GM19372 (cell line): ENCODE results near the gene PIN1.
"Not testable (repeated sequence)": the region's sequence is repeated elsewhere in the genome, so short reads cannot be mapped to it uniquely, and the experiment has no call there.

Source experiments
- ATAC-seq: cut with Tn5 transposase; IDR thresholded peaks from one replicate; pipeline ENCODE4 v1.9.1; 2021; ENCODE audit warnings: mild to moderate bottlenecking, low read depth, moderate library complexity; ENCODE audit not compliant: unreplicated experiment

PIN1 gene

DNA sequence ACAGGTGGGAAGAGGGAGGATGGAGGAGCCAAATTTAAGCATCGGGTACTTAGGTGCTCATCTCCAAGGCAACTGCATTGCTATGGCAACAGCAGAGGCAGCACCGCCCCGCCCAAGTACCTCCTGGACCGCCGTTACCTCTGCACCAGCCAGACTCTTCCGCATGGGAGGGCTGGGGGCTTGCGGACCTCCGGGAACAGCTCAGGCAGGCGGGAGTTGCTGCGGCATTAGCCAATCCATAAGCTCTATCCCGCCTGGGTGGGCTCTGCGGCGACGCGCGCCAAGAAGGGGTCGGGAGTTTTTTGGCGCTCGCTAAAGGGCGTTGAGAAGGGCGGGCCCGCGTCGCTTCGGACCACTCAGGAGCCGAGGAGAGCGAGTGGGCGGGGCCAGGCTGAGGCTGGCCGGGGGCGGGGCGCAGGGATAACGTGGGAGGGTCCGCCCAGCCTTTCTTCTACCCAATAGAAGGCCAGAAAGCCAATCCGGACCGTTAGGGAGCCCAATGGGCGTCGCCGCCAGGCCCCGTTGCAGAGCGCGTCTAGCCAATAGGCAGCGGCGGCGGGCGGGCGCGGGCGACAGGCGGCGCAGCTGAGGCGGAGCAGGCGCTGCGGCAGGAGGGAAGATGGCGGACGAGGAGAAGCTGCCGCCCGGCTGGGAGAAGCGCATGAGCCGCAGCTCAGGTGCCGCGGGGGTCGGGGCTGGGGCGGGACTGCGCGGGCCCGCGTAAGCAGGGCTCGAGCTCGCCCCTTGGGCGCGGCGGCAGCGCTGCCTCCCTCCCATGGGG lies at the start of gene PIN1:
Gene PIN1 (plus strand): TSS at position 593 of the 781 bp plus-strand sequence. CDS start 27 bp downstream, at position 620.
- ATAC-seq, result peak; percentile 97

DNA sequence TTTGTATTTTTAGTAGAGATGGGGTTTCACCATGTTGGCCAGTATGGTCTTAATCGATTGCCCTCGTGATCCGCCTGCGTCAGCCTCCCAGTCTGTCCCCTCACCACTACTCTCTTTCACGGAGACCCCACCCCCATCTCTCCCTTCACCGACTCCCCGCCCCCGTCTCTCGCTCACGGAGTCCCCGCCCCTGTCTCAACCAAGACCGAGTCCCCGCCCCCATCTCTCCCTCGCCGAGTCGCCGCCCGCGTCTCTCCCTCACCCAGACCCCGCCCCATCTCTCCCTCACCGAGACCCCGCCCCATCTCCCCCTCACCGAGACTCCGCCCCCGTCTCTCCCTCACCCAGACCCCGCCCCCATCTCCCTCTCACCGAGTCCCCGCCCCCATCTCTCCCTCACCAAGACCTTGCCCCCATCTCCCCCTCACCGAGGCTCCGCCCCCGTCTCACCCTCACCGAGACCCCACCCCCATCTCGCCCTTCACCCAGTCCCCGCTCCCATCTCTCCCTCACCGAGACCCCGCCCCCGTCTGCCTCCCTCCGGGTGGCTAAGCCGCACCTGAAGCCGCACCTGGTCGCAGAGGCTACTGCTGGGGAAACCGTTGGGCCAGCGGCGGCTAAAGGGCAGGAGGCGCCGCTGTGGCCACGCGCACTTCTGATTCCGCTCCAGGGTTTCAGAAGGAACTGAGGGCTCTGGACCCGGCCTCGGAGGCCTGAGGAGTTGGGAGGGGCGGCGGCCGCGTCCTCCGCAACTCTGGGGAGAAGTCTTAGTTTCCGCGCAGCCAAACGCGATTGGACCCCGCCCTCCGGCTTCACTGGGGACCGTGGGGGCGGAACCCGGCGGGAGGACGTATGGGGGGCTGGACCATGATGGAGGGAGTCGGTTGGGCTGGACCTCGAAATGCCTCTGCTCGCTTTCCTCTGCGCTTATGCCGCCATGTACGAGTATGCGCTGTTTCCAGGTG lies 49.5 kb upstream of the PIN1 start:
- peak; percentile 68 for ATAC-seq

DNA sequence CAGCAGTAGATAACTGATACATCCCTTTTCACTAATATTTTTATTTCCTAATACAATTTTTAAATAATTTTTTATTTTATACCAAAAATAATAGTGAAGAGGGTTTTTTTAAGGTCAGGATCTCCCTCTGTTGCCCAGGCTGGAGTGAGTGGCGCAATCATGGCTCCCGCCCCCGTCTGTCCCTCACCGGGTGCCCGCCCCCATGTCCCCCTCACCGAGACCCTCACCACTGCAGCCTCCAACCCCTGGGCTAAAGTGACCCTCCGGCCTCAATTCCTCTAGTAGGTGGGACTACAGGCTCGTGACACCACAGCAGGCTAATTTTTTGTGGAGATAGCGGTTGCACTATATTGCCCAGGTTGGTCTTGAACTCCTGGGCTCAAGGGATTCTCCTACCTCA lies 48.8 kb upstream of the PIN1 start:
- ATAC-seq, result no peak

DNA sequence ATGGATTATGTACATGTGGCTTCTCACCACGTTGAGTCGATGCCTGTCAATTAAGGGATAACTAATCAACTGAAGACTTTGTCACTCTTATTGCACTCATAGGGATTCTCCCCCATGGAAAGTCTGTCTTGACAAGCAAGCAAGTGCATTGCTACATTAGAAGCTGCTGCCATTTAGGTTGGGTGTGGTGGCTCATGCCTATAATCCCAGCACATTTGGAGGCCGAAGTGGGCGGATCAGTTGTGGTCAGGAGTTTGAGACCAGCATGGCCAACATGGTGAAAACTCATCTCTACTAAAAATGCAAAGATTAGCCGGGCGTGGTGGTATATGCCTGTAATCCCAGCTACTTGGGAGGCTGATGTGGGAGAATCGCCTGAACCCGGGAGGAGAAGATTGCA lies 48.3 kb upstream of the PIN1 start:
- ATAC-seq, result no peak

DNA sequence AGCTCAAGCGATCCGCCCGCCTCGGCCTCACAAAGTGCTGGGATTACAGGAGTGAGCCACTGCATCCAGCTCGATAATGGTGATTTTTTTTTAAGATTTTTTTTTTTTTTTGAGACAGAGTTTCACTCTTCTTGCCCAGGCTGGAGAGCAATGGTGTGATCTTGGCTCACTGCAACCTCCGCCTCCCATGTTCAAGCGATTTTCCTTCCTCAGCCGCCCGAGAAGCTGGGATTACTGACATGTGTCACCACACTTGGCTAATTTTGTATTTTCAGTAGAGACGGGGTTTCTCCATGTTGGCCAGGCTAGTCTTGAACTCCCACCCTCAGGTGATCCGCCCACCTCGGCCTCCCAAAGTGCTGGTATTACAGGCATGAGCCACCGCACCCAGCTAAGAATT lies 46.5 kb upstream of the PIN1 start:
- ATAC-seq, result not testable (repeated sequence)

DNA sequence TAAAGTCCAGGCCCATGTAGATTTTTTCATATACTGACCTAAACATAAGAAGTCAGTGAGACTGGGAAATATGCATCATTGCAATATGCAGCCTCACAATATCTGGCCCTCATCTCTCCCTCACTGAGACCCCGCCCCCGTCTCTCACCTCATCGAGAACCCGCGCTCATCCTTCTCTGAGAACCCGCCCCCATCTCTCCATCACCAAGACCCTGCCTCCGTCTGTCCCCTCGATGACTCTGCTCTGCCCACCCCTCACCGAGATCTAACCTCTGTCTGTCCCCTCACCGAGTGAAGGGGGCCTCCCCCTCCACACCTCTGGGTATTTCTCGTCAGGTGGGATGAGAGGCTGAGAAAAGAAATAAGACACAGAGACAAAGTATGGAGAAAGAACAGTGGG lies 46.1 kb upstream of the PIN1 start:
- no peak for ATAC-seq

DNA sequence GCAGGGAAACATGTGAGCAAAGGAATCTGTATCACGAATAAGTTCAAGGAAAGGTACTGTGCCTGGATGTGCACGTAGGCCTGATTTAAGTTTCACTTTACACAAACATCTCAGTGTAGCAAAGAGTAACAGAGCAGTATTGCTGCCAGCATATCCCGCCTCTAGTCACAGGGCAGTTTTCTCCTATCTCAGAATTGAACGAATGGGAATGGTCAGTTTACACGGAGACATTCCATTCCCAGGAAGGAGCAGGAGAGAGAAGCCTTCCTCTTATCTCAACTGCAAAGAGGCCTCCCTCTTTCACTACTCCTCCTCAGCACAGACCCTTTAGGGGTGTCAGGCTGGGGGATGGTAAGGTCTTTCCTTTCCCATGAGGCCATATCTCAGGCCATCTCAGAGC lies 45.5 kb upstream of the PIN1 start:
- not testable (repeated sequence) for ATAC-seq

DNA sequence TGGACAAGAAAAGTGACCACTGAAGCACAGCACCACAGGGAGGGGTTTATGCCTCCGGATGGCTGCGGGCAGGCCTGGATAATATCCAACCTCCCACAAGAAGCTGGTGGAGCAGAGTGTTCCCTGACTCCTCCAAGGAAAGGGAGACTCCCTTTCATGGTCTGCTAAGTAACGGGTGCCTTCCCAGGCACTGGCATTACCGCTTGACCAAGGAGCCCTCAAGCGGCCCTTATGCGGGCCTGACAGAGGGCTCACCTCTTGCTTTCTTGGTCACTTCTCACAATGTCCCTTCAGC lies 44.1 kb upstream of the PIN1 start:
- not testable (repeated sequence) for ATAC-seq

DNA sequence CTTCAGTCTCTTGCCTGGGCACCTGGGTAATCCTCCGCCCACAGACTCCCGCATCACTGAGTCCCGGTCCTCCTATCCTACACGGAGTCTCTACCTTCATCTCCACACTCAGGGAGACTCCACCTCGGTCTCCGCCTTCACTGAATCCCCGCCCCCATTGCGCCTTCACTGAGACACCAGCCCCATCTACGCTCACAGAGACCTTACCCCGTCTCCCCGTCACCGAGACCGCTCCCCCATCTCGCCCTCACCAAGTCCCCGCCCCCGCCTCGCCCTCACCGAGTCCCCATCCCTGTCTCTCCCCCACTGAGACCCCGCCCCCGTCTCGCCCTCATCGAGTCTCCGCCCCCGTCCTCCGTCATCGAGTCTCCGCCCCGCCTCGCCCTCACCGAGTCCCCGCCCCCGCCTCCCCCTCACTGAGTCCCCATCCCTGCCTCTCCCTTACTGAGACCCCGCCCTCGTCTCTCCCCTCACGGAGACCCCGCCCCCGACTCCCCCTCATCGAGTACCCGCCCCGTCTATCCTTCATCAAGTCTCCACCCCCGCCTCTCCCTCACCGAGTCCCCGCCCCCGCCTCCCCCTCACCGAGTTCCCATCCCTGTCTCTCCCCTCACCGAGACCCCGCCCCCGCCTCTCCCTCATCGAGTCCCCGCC lies 43.4 kb upstream of the PIN1 start:
- peak; percentile 36 for ATAC-seq

DNA sequence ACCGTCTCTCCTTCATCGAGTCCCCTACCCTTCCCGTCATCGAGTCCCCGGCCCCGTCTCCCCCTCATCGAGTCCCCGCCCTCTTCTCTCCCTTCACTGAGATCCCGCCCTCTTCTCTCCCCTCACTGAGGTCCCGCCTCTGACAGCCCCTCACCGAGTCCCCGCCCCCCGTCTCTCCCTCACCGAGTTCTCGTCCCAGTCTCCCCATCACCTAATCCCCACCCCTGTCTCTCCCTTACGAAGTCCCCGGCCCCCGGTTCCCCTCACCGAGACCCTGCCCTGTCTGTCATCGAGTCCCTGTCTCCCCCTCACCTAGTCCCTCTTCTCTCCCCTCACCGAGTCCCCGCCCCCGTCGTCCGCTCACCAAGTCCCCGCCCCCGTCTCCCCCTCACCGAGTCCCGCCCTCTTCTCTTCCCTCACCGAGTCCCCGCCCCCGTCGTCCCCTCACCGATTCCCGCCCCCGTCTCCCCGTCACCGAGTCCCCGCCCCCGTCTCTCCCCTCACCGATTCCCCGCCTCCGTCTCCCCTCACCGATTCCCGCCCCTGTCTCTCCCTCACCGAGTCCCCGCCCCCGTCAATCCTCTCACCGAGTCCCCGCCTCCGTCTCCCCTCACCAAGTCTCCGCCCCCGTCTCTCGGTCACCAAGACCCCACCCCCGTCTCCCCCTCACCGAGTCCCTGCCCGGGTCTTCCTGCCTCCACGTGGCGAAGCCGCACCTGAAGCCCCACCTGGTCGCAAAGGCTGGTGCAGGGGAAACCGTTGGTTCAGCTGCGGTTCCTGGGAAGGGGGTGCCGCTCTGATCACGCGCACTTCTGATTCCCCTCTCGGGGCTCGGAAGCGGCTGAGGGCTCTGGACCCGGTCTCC lies 42.7 kb upstream of the PIN1 start:
- ATAC-seq, result peak; percentile 48

DNA sequence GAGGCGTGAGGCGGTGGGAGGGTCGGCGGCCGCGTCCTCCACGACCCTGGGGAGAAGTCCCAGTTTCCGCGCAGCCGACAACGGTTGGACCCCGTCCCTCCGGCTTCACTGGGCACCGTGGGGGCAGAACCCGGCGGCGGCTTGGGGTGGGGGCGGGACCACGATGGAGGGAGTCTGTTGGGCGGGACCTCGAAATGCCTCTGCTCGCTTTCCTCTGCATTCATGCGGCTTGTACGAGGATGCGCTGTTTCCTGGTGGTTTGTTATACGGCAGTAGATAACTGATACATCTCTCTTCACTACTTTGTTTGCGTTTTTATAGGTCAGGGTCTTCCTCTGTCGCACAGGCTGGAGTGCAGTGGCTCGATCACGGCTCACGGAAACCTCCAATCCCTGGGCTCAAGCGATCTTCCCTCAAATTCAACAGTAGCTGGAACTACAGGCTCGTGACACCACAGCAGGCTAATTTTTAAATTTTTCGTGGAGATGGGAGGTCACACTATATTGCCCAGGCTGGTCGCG lies 42.0 kb upstream of the PIN1 start:
- ATAC-seq, result no peak

DNA sequence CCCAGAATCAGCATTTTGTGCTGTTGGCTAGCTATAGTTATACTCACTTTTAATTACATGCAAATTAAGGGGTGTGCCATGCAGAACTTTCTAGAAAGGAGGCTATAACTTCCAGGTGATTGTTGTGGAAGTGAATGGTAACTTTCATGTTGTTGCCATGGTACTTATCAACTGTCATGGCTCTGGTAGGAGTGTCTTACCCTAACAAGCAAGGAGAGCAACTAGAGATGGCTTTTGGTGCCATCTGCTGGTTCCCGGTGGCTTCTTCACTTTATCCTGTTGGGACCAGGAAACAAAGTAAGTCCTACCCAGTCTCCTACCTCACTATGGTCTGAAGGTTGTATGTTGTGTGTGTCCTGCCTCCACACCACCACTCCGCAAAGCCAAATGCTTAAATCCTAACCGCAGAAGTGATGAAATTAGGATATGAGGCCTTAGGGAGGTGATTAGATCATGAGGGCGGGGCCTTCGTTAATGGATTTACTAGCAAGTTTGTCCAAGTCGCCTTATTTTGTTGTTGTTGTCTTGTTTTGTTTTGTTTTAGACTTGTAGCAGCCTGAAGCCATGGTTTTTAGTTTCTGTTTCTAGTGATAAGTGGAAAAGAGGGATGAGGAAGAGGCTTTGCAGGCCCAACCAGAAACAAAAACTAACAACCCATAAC lies 38.9 kb upstream of the PIN1 start:
- ATAC-seq, result no peak

DNA sequence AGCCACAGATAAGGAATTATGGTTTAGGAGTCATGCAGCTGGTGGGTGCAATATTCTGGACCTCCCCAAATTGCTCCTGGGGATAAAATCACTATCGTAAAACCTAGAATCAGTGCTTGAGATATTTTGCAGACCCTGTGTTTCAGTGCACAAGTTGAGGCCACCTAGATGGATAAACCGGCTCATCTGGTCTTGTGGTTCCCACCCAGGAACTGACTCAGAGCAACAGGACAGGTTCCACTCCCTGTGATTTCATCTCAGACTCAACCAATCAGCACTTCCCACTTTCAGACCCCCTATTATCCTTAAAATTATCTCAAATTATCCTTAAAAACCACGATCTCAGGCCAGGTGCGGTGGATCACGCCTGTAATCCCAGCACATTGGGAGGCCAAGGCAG lies 37.2 kb upstream of the PIN1 start:
- no peak for ATAC-seq

DNA sequence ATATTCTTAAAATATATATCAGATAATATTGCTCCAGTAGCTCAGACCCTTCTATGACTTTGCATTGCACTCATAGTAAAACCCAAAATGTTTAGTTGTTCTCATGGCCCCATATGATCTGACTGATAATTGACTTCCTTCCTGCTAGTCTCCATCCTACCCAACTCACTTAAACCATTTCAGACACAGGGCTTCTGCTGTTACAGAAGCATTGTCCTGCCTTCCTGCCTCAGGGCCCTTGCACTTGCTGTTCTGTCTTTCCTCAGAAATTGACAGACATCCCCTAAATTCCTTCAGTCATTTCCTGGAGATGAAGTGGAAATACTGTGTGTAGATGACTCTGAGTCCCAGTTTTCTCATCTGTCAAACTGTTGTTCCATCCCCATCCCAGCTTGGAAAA lies 36.0 kb upstream of the PIN1 start:
- no peak for ATAC-seq

DNA sequence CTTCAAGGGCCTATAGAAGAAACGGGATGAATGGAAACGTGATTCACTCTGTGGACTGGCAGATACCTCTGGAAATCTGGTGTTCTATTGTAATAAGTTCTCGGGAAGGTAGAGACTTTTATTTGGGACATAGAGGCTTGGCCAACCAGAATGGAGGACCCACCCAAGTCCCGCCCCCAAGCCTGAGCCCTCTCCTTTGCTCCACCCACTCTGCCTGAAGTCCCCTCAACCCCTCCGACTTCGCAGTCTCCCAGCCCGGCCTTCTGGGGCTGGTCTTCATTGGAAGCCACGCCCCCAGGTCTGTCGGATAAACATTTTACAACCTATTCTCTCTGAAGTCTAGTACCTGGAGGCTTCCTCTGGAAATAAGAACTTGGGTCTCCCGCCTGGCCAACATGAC lies 33.1 kb upstream of the PIN1 start:
- ATAC-seq, result no peak

DNA sequence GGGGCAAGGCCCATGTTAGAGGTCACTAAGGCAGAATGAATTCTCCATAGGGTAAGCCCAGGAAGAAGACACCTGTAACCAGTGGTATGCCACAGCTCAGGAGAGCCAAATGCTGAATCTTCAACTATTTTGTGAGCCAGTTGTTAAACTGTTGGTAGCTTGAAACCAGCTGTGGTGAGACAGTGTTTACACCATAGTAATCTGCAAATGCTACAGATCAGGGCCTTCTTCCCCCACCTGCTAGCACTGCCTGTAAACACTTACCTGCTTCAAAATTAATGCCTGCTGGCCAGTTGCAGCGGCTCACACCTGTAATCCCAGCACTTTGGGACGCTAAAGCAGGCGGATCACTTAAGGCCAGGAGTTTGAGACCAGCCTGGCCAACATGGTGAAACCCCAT lies 28.3 kb upstream of the PIN1 start:
- ATAC-seq, result no peak

DNA sequence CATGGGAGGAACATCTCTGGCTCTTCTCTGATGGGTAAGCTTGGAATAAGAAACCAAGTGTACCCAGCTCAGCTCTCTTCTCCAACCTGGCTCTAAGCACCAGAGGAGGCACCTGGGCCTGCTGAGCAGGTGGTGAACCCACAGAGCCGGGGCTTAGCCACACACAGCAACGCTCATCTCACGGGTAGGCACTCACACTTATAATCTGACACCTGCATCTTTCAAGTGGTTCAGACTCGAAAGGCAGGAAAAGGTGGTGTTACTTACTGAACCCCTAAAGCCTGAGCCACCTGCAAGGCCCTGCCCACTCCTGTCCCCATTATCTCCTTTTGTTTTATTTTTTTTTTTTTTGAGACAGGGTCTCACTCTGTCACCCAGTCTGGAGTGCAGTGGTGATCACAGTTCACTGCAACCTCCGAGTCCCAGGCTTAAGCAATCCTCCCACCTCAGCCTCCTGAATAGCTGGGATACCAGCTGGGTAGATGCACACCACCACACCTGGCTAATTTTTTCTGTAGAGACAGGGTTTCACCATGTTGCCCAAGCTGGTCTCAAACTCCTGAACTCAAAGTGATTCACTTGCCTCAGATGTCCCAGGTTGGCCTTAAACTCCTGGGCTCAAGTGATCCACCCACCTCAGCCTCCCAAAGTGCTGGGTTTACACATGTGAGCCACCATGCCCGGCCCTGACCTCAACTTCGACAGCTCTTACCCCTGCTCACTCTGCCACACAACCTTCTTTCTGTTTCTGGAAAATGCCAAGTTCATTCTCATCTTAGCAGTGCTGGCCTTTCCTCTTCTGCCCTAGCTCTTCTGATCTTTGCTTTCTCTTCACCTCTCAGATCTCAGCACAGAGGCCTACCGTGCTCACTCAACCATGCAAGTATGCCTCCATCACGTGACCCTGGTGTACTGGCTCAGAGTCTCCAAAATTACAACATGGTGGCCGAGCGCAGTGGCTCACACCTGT lies 26.0 kb upstream of the PIN1 start:
- ATAC-seq, result no peak

DNA sequence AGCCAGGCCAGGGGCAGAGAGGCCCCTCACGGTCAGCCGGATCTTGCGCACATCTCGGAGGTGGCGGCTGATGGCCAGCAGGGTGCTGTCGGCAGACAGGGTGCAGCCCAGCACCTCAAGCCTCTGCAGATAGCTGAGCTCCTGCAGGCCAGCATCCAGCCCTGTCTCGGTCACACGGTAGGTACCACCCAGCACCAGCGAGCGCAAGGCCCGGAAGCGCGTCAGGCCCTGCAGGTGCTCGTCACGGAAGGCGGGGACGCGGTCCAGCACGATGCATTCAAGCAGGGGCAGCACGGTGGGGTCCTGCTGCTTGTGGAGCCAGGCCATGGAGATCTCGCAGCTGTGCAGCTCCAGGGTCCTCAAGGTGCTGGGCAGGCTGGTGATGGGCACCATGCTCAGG lies 24.0 kb upstream of the PIN1 start:
- ATAC-seq, result no peak
